ENCODE data around the gene ANKRD65. TPM values are rescaled to one million over a fixed set of nuclear protein-coding genes. Genes with fewer than 3 reads are reported as not detected.

ANKRD65 gene
- total RNA-seq, 1 donor from 2014 or later, result 22.3 TPM

GRCh38 chr1:1399872-1400575, 21.1 kb downstream of the ANKRD65 start:
- ATAC-seq (peak in 1 of 2 donors; percentile 1), DNase-seq (no peak)
- intact Hi-C loops (cut with DNase I), result no loop called here
- H3K27ac ChIP-seq, result peak overlapping the region; percentile 90
- peaks cover 30% of the 10 kb centered on the region for H3K4me1 ChIP-seq
- peaks cover 79% of the 10 kb centered on the region for H3K36me3 ChIP-seq
- no peaks in the 10 kb centered on the region for H3K9me3 ChIP-seq
- H3K4me3 ChIP-seq, result peak overlapping the region; percentile 93
- no peaks in the 10 kb centered on the region for H3K27me3 ChIP-seq (ENCODE audit: low read depth)
- no peak for TF ChIP-seq CTCF (IDR thresholded peaks at IDR 0.05)

- Histone ChIP-seq H3K4me1 (peaks cover 28% of the 10 kb centered on the region), H3K27ac (peak within 1 kb of the TSS; percentile 90), H3K27me3 (ENCODE audit: low read depth) (no peaks in the 10 kb centered on the region), H3K36me3 (peaks cover 79% of the 10 kb centered on the region), H3K9me3 (no peaks in the 10 kb centered on the region), H3K4me3 (peak within 1 kb of the TSS; percentile 93)
- ATAC-seq (peak; percentile 98 to 99), DNase-seq (peak; percentile 100)
- peak; percentile 65 for TF ChIP-seq CTCF (IDR thresholded peaks at IDR 0.05)
- intact Hi-C loops (cut with DNase I), result no loop called here
These were observed 21.7 kb downstream of the ANKRD65 start, which contains the start of gene CCNL2 for GRCh38 chr1:1399187-1399871. Gene CCNL2 (minus strand): TSS chr1:1399335. CDS start chr1:1399306, 29 bp downstream.

GRCh38 chr1:1398677-1399186, 22.3 kb downstream of the ANKRD65 start:
- peaks cover 28% of the 10 kb centered on the region for H3K4me1 ChIP-seq
- DNase-seq, result peak; percentile 63
- ATAC-seq, result peak; percentile 2 to 11
- H3K36me3 ChIP-seq, result peaks cover 79% of the 10 kb centered on the region
- H3K4me3 ChIP-seq, result peak overlapping the region; percentile 93
- H3K27ac ChIP-seq, result peak overlapping the region; percentile 90
- intact Hi-C loops (cut with DNase I), result no loop called here
- no peaks in the 10 kb centered on the region for H3K27me3 ChIP-seq (ENCODE audit: low read depth)
- no peaks in the 10 kb centered on the region for H3K9me3 ChIP-seq
- no peak for TF ChIP-seq CTCF (IDR thresholded peaks at IDR 0.05)

GRCh38 chr1:1397839-1398523, 23.1 kb downstream of the ANKRD65 start:
- DNase-seq, result no peak
- Histone ChIP-seq H3K9me3 (no peaks in the 10 kb centered on the region), H3K27me3 (ENCODE audit: low read depth) (no peaks in the 10 kb centered on the region), H3K27ac (peak overlapping the region; percentile 90), H3K4me3 (peak overlapping the region; percentile 93), H3K36me3 (peaks cover 79% of the 10 kb centered on the region), H3K4me1 (peaks cover 28% of the 10 kb centered on the region)
- no peak for TF ChIP-seq CTCF (IDR thresholded peaks at IDR 0.05)
- intact Hi-C loops (cut with DNase I), result no loop called here
- ATAC-seq, result no peak

GRCh38 chr1:1395166-1395565, 25.9 kb downstream of the ANKRD65 start:
- Histone ChIP-seq H3K36me3 (peaks cover 81% of the 10 kb centered on the region), H3K27me3 (ENCODE audit: low read depth) (no peaks in the 10 kb centered on the region), H3K9me3 (no peaks in the 10 kb centered on the region), H3K4me3 (no peak overlapping the region), H3K27ac (no peak overlapping the region), H3K4me1 (peaks cover 20% of the 10 kb centered on the region)
- DNase-seq, result no peak
- ATAC-seq, result no peak
- intact Hi-C loops (cut with DNase I), result no loop called here
- no peak for TF ChIP-seq CTCF (IDR thresholded peaks at IDR 0.05)
